Prostate gland (tissue), 2 donors: ENCODE data around the gene IL12RB2.

Experiments used
- POLR2A ChIP-seq: fragments of 450-650 bp; IDR thresholded peaks from one replicate; pipeline ENCODE4 v1.6.1; 2016; ENCODE audit warnings: antibody characterized with exemption, mild to moderate bottlenecking
- POLR2AphosphoS5 ChIP-seq: sonication (generic); formaldehyde crosslinking; IDR thresholded peaks from one replicate; pipeline ENCODE4 v1.6.1; 2017; ENCODE audit warnings: antibody characterized with exemption
- TF ChIP-seq, protein P1 (sequence below), 4 experiments: fragments of 200-600 bp in 2 of 4; fragments of 450-650 bp in 2 of 4; sonication (generic) in 2 of 4; IDR thresholded peaks; 1 replicate in 3 of 4; 2 replicates in 1 of 4; pipeline ENCODE4 v1.5.1; 2016 to 2019; ENCODE audit warnings: antibody characterized with exemption in 4 of 4, mild to moderate bottlenecking in 2 of 4, moderate library complexity in 2 of 4

DNA sequence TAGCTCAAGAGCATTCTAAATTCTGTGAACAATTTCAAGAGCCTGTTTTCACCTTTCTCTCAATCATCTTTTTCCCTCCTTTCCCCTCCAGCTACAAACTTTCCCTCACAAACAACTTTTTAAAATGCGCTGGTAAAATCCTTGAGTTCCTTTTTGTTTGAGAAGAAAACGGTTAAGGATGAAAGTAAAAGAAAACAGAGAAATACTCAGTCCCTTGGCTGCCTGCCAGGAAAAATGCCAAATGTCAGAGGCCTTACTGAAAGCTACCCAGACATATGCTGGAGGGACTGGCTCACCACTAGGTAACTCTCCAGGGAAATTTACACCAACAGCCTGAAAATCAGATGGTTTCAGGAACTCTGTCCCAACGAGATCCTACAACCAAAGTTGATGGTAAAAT, 133.5 kb downstream of the IL12RB2 start:
- no peak for TF ChIP-seq POLR2A
- TF ChIP-seq, protein P1, sequence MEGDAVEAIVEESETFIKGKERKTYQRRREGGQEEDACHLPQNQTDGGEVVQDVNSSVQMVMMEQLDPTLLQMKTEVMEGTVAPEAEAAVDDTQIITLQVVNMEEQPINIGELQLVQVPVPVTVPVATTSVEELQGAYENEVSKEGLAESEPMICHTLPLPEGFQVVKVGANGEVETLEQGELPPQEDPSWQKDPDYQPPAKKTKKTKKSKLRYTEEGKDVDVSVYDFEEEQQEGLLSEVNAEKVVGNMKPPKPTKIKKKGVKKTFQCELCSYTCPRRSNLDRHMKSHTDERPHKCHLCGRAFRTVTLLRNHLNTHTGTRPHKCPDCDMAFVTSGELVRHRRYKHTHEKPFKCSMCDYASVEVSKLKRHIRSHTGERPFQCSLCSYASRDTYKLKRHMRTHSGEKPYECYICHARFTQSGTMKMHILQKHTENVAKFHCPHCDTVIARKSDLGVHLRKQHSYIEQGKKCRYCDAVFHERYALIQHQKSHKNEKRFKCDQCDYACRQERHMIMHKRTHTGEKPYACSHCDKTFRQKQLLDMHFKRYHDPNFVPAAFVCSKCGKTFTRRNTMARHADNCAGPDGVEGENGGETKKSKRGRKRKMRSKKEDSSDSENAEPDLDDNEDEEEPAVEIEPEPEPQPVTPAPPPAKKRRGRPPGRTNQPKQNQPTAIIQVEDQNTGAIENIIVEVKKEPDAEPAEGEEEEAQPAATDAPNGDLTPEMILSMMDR (IDR thresholded peaks at IDR 0.05) = no peak
- TF ChIP-seq POLR2AphosphoS5 = no peak
